BLaER1 treated with 17β-estradiol and CSF1 and Interleukin-3, amounts not matched to agents 10 nM and 100 nM (cell line): Measurements from ENCODE around the gene RRP15.

Experiments used
- H3K27ac ChIP-seq, 11 experiments: shearing (Covaris generic); formaldehyde crosslinking; 2 replicates each; pipeline ENCODE4 v1.8.1; 2022
- H3K27me3 ChIP-seq, 11 experiments: shearing (Covaris generic); formaldehyde crosslinking; 2 replicates each; pipeline ENCODE4 v1.8.1; 2022
- H3K36me3 ChIP-seq, 11 experiments: shearing (Covaris generic); formaldehyde crosslinking; 2 replicates each; pipeline ENCODE4 v1.8.1; 2022
- H3K4me1 ChIP-seq, 10 experiments: shearing (Covaris generic); formaldehyde crosslinking; 2 replicates each; pipeline ENCODE4 v1.8.1; 2022
- H3K4me2 ChIP-seq, 11 experiments: shearing (Covaris generic); formaldehyde crosslinking; 2 replicates each; pipeline ENCODE4 v1.8.1; 2022
- H3K4me3 ChIP-seq, 10 experiments: shearing (Covaris generic); formaldehyde crosslinking; 2 replicates each; pipeline ENCODE4 v1.8.1; 2022
- H3K9ac ChIP-seq, 11 experiments: shearing (Covaris generic); formaldehyde crosslinking; 2 replicates each; pipeline ENCODE4 v1.8.1; 2022
- H3K9me3 ChIP-seq, 11 experiments: shearing (Covaris generic); formaldehyde crosslinking; replicated peaks in 1 of 11; 2 replicates each; pipeline ENCODE4 v1.8.1; 2022
- H4K20me1 ChIP-seq, 11 experiments: shearing (Covaris generic); formaldehyde crosslinking; 2 replicates each; pipeline ENCODE4 v1.8.1; 2022
- Cebpa-rat ChIP-seq, 11 experiments: shearing (Covaris generic); IDR thresholded peaks; 2 replicates each; pipeline ENCODE4 v1.8.1; 2022

Gene RRP15

DNA sequence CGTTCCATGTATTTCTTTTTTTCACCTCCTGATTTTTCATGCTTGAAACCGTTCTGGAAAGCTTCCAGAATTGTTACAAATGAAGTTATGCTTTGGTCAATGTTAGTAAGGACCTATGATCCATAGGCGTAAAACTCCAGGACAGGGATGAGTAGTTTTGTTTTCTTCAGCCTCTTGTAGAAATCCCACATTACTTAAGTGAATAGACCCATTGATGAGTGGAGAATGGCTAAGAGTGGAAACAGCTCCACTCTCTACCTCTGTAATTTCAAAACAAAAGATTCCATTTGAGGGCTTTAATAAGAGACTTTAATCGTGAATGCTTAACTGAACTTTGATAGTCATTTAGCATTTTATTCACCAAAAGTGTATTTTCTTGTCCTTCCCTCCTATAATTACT, 57.0 kb downstream of the RRP15 start:
- H3K27ac ChIP-seq: no peak overlapping the region
- H3K27me3 ChIP-seq: peaks cover 46 to 57% (median 52%) of the 10 kb centered on the region in 11 experiments
- H3K9me3 ChIP-seq: no peaks in the 10 kb centered on the region
- H3K9ac ChIP-seq: no peak overlapping the region
- no peak overlapping the region for H3K4me3 ChIP-seq
- peaks cover 22 to 27% (median 26%) of the 10 kb centered on the region in 10 experiments for H3K4me1 ChIP-seq
- H4K20me1 ChIP-seq: peaks cover 0 to 34% (median 25%) of the 10 kb centered on the region in 11 experiments; a peak in 15 of 22 replicates
- no peaks in the 10 kb centered on the region for H3K36me3 ChIP-seq
- no peak overlapping the region for H3K4me2 ChIP-seq
- TF ChIP-seq Cebpa-rat (IDR thresholded peaks at IDR 0.05): no peak

DNA sequence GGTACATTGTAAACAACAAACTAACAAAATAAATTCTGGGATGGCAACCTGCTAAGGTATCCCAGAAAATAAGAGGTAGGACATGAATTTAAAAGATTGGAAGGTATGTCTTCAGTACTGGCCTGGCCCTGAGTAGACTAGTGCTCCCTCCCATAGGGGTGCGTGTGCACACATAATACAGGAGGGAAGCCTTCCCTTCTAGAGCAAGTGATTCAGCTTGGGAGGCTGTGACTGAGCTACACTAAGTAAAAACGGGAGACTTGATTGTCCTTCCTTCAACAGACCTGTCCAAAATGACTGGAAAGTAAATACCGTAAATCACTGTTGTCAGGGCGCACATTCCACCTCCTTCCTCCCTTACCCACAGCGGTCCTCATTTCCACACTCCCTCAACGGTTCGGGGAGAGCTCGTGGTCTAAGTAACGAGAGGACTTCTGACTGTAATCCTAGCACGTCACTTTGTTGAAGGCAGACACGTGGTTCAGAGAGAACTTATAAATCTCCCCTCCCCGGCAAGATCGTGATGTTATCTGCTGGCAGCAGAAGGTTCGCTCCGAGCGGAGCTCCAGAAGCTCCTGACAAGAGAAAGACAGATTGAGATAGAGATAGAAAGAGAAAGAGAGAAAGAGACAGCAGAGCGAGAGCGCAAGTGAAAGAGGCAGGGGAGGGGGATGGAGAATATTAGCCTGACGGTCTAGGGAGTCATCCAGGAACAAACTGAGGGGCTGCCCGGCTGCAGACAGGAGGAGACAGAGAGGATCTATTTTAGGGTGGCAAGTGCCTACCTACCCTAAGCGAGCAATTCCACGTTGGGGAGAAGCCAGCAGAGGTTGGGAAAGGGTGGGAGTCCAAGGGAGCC, 60.0 kb downstream of the RRP15 start, which contains the start of gene TGFB2:
TSS of gene TGFB2 (plus strand) at position 523 of the 859 bp plus-strand sequence. CDS start 1,366 bp downstream, outside the sequence.
- Histone ChIP-seq H3K9ac (peak within 1 kb of the TSS; percentile 39 to 72 (median 53); a peak in 21 of 22 replicates), H3K4me3 (peak within 1 kb of the TSS; percentile 49 to 69 (median 58)), H3K9me3 (no peaks in the 10 kb centered on the region), H4K20me1 (peaks cover 0 to 48% (median 37%) of the 10 kb centered on the region in 11 experiments; a peak in 17 of 22 replicates), H3K36me3 (no peaks in the 10 kb centered on the region), H3K4me1 (peaks cover 26 to 35% (median 33%) of the 10 kb centered on the region in 10 experiments), H3K4me2 (peak within 1 kb of the TSS; percentile 83 to 99 (median 91)), H3K27me3 (peaks cover 76 to 86% (median 81%) of the 10 kb centered on the region in 11 experiments), H3K27ac (peak within 1 kb of the TSS in 4 of 11 experiments; percentile 8 to 34 (median 30); a peak in 4 of 22 replicates)
- no peak for TF ChIP-seq Cebpa-rat (IDR thresholded peaks at IDR 0.05)

DNA sequence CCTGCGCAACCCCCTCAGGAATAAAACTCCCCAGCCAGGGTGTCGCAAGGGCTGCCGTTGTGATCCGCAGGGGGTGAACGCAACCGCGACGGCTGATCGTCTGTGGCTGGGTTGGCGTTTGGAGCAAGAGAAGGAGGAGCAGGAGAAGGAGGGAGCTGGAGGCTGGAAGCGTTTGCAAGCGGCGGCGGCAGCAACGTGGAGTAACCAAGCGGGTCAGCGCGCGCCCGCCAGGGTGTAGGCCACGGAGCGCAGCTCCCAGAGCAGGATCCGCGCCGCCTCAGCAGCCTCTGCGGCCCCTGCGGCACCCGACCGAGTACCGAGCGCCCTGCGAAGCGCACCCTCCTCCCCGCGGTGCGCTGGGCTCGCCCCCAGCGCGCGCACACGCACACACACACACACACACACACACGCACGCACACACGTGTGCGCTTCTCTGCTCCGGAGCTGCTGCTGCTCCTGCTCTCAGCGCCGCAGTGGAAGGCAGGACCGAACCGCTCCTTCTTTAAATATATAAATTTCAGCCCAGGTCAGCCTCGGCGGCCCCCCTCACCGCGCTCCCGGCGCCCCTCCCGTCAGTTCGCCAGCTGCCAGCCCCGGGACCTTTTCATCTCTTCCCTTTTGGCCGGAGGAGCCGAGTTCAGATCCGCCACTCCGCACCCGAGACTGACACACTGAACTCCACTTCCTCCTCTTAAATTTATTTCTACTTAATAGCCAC, 60.7 kb downstream of the RRP15 start:
- Histone ChIP-seq H4K20me1 (peaks cover 0 to 48% (median 37%) of the 10 kb centered on the region in 11 experiments; a peak in 17 of 22 replicates), H3K9ac (peak overlapping the region; percentile 39 to 72 (median 53); a peak in 21 of 22 replicates), H3K27me3 (peaks cover 83 to 94% (median 89%) of the 10 kb centered on the region in 11 experiments), H3K27ac (peak overlapping the region in 4 of 11 experiments; percentile 8 to 30 (median 30); a peak in 4 of 22 replicates), H3K4me3 (peak overlapping the region; percentile 49 to 69 (median 58)), H3K4me2 (peak overlapping the region; percentile 83 to 99 (median 91)), H3K4me1 (peaks cover 34 to 43% (median 40%) of the 10 kb centered on the region in 10 experiments), H3K36me3 (no peaks in the 10 kb centered on the region), H3K9me3 (no peaks in the 10 kb centered on the region)
- peak in 2 of 11 experiments; percentile 23 to 55; a peak in 2 of 22 replicates for TF ChIP-seq Cebpa-rat (IDR thresholded peaks at IDR 0.05)

DNA sequence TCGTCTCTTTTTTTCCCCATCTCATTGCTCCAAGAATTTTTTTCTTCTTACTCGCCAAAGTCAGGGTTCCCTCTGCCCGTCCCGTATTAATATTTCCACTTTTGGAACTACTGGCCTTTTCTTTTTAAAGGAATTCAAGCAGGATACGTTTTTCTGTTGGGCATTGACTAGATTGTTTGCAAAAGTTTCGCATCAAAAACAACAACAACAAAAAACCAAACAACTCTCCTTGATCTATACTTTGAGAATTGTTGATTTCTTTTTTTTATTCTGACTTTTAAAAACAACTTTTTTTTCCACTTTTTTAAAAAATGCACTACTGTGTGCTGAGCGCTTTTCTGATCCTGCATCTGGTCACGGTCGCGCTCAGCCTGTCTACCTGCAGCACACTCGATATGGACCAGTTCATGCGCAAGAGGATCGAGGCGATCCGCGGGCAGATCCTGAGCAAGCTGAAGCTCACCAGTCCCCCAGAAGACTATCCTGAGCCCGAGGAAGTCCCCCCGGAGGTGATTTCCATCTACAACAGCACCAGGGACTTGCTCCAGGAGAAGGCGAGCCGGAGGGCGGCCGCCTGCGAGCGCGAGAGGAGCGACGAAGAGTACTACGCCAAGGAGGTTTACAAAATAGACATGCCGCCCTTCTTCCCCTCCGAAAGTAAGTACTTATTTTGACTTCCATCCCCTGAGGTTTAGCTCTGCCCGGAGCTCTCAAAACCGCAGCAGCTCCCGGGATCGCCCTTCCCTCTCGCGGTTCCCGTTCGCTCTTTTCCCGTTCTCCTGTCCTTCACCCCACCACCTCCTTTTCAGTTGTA, 61.5 kb downstream of the RRP15 start:
- peak overlapping the region; percentile 49 to 69 (median 58); a peak in 19 of 20 replicates for H3K4me3 ChIP-seq
- H3K4me1 ChIP-seq: peaks cover 41 to 50% (median 48%) of the 10 kb centered on the region in 10 experiments
- no peak overlapping the region; a peak in 1 of 22 replicates for H3K27ac ChIP-seq
- H3K9ac ChIP-seq: peak overlapping the region in 8 of 11 experiments; percentile 40 to 72 (median 54); a peak in 15 of 22 replicates
- H4K20me1 ChIP-seq: peaks cover 0 to 48% (median 37%) of the 10 kb centered on the region in 11 experiments; a peak in 17 of 22 replicates
- no peak for TF ChIP-seq Cebpa-rat (IDR thresholded peaks at IDR 0.05)
- no peaks in the 10 kb centered on the region for H3K9me3 ChIP-seq
- no peaks in the 10 kb centered on the region for H3K36me3 ChIP-seq
- peak overlapping the region; percentile 83 to 99 (median 91) for H3K4me2 ChIP-seq
- H3K27me3 ChIP-seq: peaks cover 83 to 95% (median 91%) of the 10 kb centered on the region in 11 experiments

DNA sequence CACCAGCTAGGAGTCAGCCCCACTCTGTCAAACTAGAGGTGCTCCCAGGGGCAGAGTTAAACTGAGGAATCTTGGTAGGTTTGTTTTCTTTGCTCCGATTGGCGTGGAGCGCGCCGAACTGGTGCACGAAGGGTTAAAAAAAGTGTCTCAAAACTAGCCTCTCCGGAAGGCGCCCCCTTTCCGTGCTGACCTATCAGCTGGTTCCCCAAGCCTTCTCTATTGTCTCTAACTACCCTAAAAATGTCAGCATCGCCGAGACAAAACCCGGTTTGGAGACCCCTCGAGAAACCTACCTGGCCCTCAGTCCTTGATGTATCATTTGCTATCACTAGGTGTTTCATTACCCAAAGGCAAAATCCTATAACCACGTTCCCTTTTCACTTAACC, 62.2 kb downstream of the RRP15 start:
- H3K27ac ChIP-seq: no peak overlapping the region

DNA sequence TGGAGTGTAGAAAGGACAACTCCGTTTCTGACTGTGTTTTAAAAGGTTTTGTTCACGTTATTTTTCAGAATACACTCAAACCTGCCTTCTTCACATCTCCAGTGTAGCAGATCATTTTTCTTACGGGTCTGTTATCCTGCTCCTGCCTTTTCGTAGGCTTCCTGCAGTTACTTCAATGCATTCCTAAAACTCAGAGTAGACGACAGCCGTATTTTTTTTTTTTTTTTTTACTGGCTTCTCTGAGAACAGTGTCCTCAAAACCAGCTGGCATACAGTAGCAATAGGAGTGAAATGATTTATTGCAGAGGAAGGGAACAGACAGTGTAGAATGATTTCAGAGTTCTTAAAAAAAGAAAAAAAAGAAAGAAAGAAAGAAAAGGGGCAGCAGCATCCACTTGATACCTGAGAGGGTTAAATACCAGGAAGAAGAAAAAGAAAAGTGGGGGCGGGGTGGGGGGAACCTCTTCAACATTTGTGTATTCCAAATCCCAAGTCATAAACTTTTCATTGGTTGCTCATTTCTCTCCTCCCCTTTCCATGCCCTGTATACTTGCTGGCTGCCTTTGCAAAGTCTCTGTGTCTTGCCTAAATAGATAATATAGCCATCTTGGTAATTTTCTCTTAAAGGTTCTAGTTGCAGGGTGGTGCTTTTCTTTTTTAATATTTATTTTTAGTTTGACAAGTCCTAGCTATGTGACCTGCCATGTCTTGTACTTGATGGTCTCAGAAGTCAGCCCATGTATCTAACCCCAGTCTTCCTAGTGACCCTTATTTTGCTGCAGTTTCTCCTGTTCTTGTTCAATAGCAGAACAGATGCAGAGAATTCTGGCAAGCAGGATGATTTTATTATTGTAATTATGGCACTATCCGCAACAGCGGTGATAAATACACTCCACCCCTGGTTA, 62.9 kb downstream of the RRP15 start:
- Histone ChIP-seq H4K20me1 (peaks cover 0 to 48% (median 37%) of the 10 kb centered on the region in 11 experiments; a peak in 17 of 22 replicates), H3K27me3 (peaks cover 78 to 91% (median 82%) of the 10 kb centered on the region in 11 experiments), H3K9me3 (no peaks in the 10 kb centered on the region), H3K4me2 (peak overlapping the region in 3 of 11 experiments; percentile 83 to 99 (median 88); a peak in 3 of 22 replicates), H3K27ac (no peak overlapping the region), H3K9ac (no peak overlapping the region), H3K4me1 (peaks cover 44 to 63% (median 55%) of the 10 kb centered on the region in 10 experiments), H3K4me3 (no peak overlapping the region), H3K36me3 (no peaks in the 10 kb centered on the region)
- no peak for TF ChIP-seq Cebpa-rat (IDR thresholded peaks at IDR 0.05)

More for the DNA sequence above, 62.2 kb downstream of the RRP15 start:
- H4K20me1 ChIP-seq: peaks cover 0 to 48% (median 37%) of the 10 kb centered on the region in 11 experiments; a peak in 17 of 22 replicates
- H3K9me3 ChIP-seq: no peaks in the 10 kb centered on the region
- peak overlapping the region in 1 of 11 experiments; percentile 34; a peak in 1 of 22 replicates for H3K9ac ChIP-seq
- peak overlapping the region in 6 of 10 experiments; percentile 56 to 69 (median 61); a peak in 10 of 20 replicates for H3K4me3 ChIP-seq
- no peak for TF ChIP-seq Cebpa-rat (IDR thresholded peaks at IDR 0.05)
- peaks cover 44 to 57% (median 51%) of the 10 kb centered on the region in 10 experiments for H3K4me1 ChIP-seq
- H3K27me3 ChIP-seq: peaks cover 83 to 91% (median 88%) of the 10 kb centered on the region in 11 experiments
- H3K36me3 ChIP-seq: no peaks in the 10 kb centered on the region
- peak overlapping the region; percentile 83 to 99 (median 91) for H3K4me2 ChIP-seq

DNA sequence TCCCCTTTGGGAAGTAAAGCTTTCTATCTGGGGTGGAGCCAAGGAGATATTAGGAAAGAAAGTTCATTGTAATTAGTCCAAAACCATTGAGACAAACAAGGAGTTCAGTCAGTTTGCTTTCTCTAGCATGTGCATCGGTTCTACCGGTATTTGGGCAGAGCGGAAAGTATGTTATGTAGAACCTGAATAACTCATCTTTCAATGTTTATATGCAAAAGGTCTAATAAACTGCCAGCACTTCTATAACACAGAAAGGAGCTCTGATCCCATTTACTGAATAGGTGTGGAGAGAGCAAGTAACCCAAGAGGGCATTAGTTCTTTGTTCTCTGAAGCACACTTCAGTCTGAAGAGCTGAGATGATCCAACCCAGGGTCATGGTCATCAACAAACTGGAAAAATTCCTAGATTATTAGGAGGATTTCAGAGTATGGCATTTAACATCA, 63.6 kb downstream of the RRP15 start:
- Histone ChIP-seq H3K9me3 (no peaks in the 10 kb centered on the region), H3K36me3 (no peaks in the 10 kb centered on the region), H3K4me2 (no peak overlapping the region), H3K27ac (no peak overlapping the region), H3K4me3 (no peak overlapping the region), H4K20me1 (peaks cover 0 to 48% (median 37%) of the 10 kb centered on the region in 11 experiments; a peak in 17 of 22 replicates), H3K27me3 (peaks cover 71 to 91% (median 75%) of the 10 kb centered on the region in 11 experiments), H3K4me1 (peaks cover 44 to 63% (median 55%) of the 10 kb centered on the region in 10 experiments), H3K9ac (no peak overlapping the region)
- no peak for TF ChIP-seq Cebpa-rat (IDR thresholded peaks at IDR 0.05)
